Mesodermal cell (in vitro differentiated cells): ENCODE data around the gene FOXN3.

Experiments
- H3K27ac ChIP-seq: 2 replicates; pipeline ENCODE4 v1.7.0; 2013; ENCODE audit warnings: mild to moderate bottlenecking, low read depth, low read length, moderate library complexity; ENCODE audit not compliant: severe bottlenecking
- H3K36me3 ChIP-seq: 2 replicates; pipeline ENCODE4 v1.7.1; 2013; ENCODE audit warnings: mild to moderate bottlenecking, low read length, moderate library complexity; ENCODE audit not compliant: control insufficient read depth, insufficient read depth
- H3K4me1 ChIP-seq: one replicate; pipeline ENCODE4 v1.7.1; 2013; ENCODE audit warnings: mild to moderate bottlenecking, low read length; ENCODE audit not compliant: insufficient read depth, control insufficient read depth, poor library complexity, severe bottlenecking
- H3K4me3 ChIP-seq: 2 replicates; pipeline ENCODE4 v1.7.0; 2013; ENCODE audit warnings: low read length, control low read depth, mild to moderate bottlenecking; ENCODE audit not compliant: insufficient read depth, poor library complexity, severe bottlenecking; ENCODE audit errors: extremely low read depth
- H3K9me3 ChIP-seq: 2 replicates; pipeline ENCODE4 v1.7.1; 2013; ENCODE audit warnings: mild to moderate bottlenecking, low read length, moderate library complexity; ENCODE audit not compliant: control insufficient read depth
- WGBS, 2 experiments: methylation state at CpG; one replicate each; pipeline ENCODE4 v1.1.5; 2013; ENCODE audit warnings: missing lambda C conversion rate in 2 of 2; ENCODE audit not compliant: insufficient coverage in 2 of 2; 5-methylcytosine and 5-hydroxymethylcytosine counted together

The FOXN3 gene

GRCh38 chr14:89370781-89371180, 46.3 kb downstream of the FOXN3 start:
- Histone ChIP-seq H3K36me3 (peaks cover 12% of the 10 kb centered on the region), H3K4me1 (no peaks in the 10 kb centered on the region), H3K27ac (no peak overlapping the region), H3K9me3 (peaks cover 3% of the 10 kb centered on the region), H3K4me3 (no peak overlapping the region)
- WGBS, 2 experiments: 93 to 95% methylated on average over 2 to 7 of the region's 7 CpGs

- Histone ChIP-seq H3K9me3 (peaks cover 3% of the 10 kb centered on the region), H3K27ac (no peak overlapping the region), H3K4me3 (no peak overlapping the region), H3K4me1 (peaks cover 2% of the 10 kb centered on the region), H3K36me3 (peaks cover 12% of the 10 kb centered on the region)
- 87 to 95% methylated on average over 3 to 4 of the region's 4 CpGs for WGBS, 2 experiments
Measured at GRCh38 chr14:89370381-89370780, 46.7 kb downstream of the FOXN3 start.

GRCh38 chr14:89369656-89370055, 47.4 kb downstream of the FOXN3 start:
- Histone ChIP-seq H3K9me3 (peaks cover 3% of the 10 kb centered on the region), H3K36me3 (peaks cover 12% of the 10 kb centered on the region), H3K4me3 (no peak overlapping the region), H3K27ac (no peak overlapping the region), H3K4me1 (peaks cover 9% of the 10 kb centered on the region)
- 88% methylated on average over 3 to 4 of the region's 4 CpGs for WGBS, 2 experiments

- H3K9me3 ChIP-seq: peaks cover 3% of the 10 kb centered on the region
- WGBS, 2 experiments: 95 to 100% methylated on average over 2 to 6 of the region's 12 CpGs
- peaks cover 13% of the 10 kb centered on the region for H3K4me1 ChIP-seq
- H3K27ac ChIP-seq: no peak overlapping the region
- H3K36me3 ChIP-seq: peaks cover 12% of the 10 kb centered on the region
- no peak overlapping the region for H3K4me3 ChIP-seq
Measured at GRCh38 chr14:89368490-89369477, 48.2 kb downstream of the FOXN3 start.

- Histone ChIP-seq H3K27ac (no peak overlapping the region), H3K4me1 (peaks cover 13% of the 10 kb centered on the region), H3K4me3 (no peak overlapping the region), H3K9me3 (peaks cover 3% of the 10 kb centered on the region), H3K36me3 (peaks cover 12% of the 10 kb centered on the region)
- WGBS, 2 experiments: 67 to 78% methylated on average over 3 to 4 of the region's 8 CpGs
Measured at GRCh38 chr14:89367779-89368120, 49.3 kb downstream of the FOXN3 start.

GRCh38 chr14:89366864-89367778, 49.9 kb downstream of the FOXN3 start:
- H3K9me3 ChIP-seq: peaks cover 3% of the 10 kb centered on the region
- WGBS, 2 experiments: 89 to 95% methylated on average over 13 to 17 of the region's 19 CpGs
- peaks cover 13% of the 10 kb centered on the region for H3K4me1 ChIP-seq
- no peak overlapping the region for H3K4me3 ChIP-seq
- no peak overlapping the region for H3K27ac ChIP-seq
- peaks cover 12% of the 10 kb centered on the region for H3K36me3 ChIP-seq

- no peak overlapping the region for H3K4me3 ChIP-seq
- H3K4me1 ChIP-seq: peaks cover 13% of the 10 kb centered on the region
- H3K9me3 ChIP-seq: no peaks in the 10 kb centered on the region
- WGBS, 2 experiments: 61 to 72% methylated on average over 4 to 5 of the region's 13 CpGs
- H3K27ac ChIP-seq: peak overlapping the region; percentile 36
- H3K36me3 ChIP-seq: no peaks in the 10 kb centered on the region
Measured at GRCh38 chr14:89365061-89365801, 51.8 kb downstream of the FOXN3 start.

- H3K36me3 ChIP-seq: no peaks in the 10 kb centered on the region
- peaks cover 13% of the 10 kb centered on the region for H3K4me1 ChIP-seq
Measured at GRCh38 chr14:89364316-89364715, 52.7 kb downstream of the FOXN3 start.

GRCh38 chr14:89360277-89360676, 56.8 kb downstream of the FOXN3 start:
- Histone ChIP-seq H3K4me3 (no peak overlapping the region), H3K36me3 (no peaks in the 10 kb centered on the region), H3K9me3 (no peaks in the 10 kb centered on the region), H3K4me1 (peaks cover 11% of the 10 kb centered on the region), H3K27ac (no peak overlapping the region)
- 75 to 89% methylated on average over 1 to 2 of the region's 3 CpGs for WGBS, 2 experiments

More at GRCh38 chr14:89364316-89364715, 52.7 kb downstream of the FOXN3 start:
- no peak overlapping the region for H3K4me3 ChIP-seq
- WGBS, 2 experiments: 100% methylated on average over 1 of the region's 3 CpGs
- H3K9me3 ChIP-seq: no peaks in the 10 kb centered on the region
- no peak overlapping the region for H3K27ac ChIP-seq
